SK-N-SH treated with all-trans-retinoic acid at 6 μM for 48 hours (cell line): Measurements from ENCODE around the gene OR52W1.

Experiments
- CSDC2 ChIP-seq: fragments of 250-450 bp; sonication (Bioruptor Pico); IDR thresholded peaks from 2 replicates; pipeline ENCODE4 v1.5.0; 2020; ENCODE audit warnings: mild to moderate bottlenecking, moderate library complexity
- ESRRG ChIP-seq: fragments of 250-450 bp; sonication (Bioruptor Pico); IDR thresholded peaks from 2 replicates; pipeline ENCODE4 v1.6.1; 2021; ENCODE audit warnings: mild to moderate bottlenecking
- GLIS3 ChIP-seq: fragments of 250-450 bp; sonication (Bioruptor Pico); IDR thresholded peaks from 2 replicates; pipeline ENCODE4 v1.5.0; 2020; ENCODE audit warnings: mild to moderate bottlenecking, moderate library complexity
- TOX ChIP-seq: fragments of 250-450 bp; sonication (Bioruptor Pico); IDR thresholded peaks from 2 replicates; pipeline ENCODE4 v1.8.0; 2021; ENCODE audit warnings: mild to moderate bottlenecking, moderate library complexity, borderline replicate concordance
- ZC3H10 ChIP-seq: fragments of 250-450 bp; sonication (Bioruptor Pico); IDR thresholded peaks from 2 replicates; pipeline ENCODE4 v1.5.1; 2021; ENCODE audit warnings: mild to moderate bottlenecking, moderate library complexity
- ZNF565 ChIP-seq: fragments of 450-650 bp; formaldehyde crosslinking; conservative IDR thresholded peaks from 2 replicates; pipeline ENCODE4 v1.5.0; 2020; ENCODE audit warnings: low read depth, mild to moderate bottlenecking, moderate library complexity
- ZNF70 ChIP-seq: fragments of 450-650 bp; formaldehyde crosslinking; IDR thresholded peaks from 2 replicates; pipeline ENCODE4 v1.5.0; 2020; ENCODE audit warnings: mild to moderate bottlenecking, moderate library complexity
- TF ChIP-seq, protein P1 (sequence below): fragments of 250-450 bp; sonication (Bioruptor Pico); IDR thresholded peaks from 2 replicates; pipeline ENCODE4 v1.8.0; 2020; ENCODE audit warnings: mild to moderate bottlenecking, moderate library complexity, borderline replicate concordance
- TF ChIP-seq, protein P2 (sequence below): fragments of 250-450 bp; sonication (Bioruptor Pico); IDR thresholded peaks from 2 replicates; pipeline ENCODE4 v1.8.0; 2021; ENCODE audit warnings: low read depth, mild to moderate bottlenecking, moderate library complexity, borderline replicate concordance
- TF ChIP-seq, protein P3 (sequence below): fragments of 250-450 bp; sonication (Bioruptor Pico); IDR thresholded peaks from 2 replicates; pipeline ENCODE4 v1.5.1; 2020; ENCODE audit warnings: low read depth, mild to moderate bottlenecking, moderate library complexity

DNA sequence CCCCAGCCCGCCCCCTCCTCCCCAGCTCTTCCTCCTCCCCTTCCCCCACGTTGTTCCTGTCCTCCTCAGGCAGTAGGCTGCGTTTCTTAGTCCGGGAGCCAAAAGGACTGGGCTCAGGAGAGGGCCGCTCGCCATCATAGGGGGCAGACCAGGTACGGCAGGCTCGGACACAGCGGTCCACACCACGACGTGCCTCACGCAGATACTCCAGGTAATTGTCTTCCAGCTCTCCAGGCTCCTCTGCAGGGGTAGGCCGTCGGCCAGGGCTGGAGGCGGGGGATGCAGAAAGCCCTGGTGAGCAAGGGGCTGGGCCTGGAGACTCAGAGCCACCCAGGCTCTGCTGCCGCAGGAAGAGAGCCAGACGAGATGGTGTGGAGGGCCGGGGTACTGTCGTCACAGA, 18.7 kb downstream of the OR52W1 start:
- TF ChIP-seq, protein P1, sequence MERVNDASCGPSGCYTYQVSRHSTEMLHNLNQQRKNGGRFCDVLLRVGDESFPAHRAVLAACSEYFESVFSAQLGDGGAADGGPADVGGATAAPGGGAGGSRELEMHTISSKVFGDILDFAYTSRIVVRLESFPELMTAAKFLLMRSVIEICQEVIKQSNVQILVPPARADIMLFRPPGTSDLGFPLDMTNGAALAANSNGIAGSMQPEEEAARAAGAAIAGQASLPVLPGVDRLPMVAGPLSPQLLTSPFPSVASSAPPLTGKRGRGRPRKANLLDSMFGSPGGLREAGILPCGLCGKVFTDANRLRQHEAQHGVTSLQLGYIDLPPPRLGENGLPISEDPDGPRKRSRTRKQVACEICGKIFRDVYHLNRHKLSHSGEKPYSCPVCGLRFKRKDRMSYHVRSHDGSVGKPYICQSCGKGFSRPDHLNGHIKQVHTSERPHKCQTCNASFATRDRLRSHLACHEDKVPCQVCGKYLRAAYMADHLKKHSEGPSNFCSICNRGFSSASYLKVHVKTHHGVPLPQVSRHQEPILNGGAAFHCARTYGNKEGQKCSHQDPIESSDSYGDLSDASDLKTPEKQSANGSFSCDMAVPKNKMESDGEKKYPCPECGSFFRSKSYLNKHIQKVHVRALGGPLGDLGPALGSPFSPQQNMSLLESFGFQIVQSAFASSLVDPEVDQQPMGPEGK (CRISPR knock-in tag), result no peak
- TF ChIP-seq ZNF70 (CRISPR knock-in tag) (no peak), ZC3H10 (CRISPR knock-in tag) (no peak), GLIS3 (no peak), ZNF565 (no peak), CSDC2 (CRISPR knock-in tag) (no peak), TOX (CRISPR knock-in tag) (no peak), ESRRG (CRISPR knock-in tag) (no peak)
- TF ChIP-seq, protein P2, sequence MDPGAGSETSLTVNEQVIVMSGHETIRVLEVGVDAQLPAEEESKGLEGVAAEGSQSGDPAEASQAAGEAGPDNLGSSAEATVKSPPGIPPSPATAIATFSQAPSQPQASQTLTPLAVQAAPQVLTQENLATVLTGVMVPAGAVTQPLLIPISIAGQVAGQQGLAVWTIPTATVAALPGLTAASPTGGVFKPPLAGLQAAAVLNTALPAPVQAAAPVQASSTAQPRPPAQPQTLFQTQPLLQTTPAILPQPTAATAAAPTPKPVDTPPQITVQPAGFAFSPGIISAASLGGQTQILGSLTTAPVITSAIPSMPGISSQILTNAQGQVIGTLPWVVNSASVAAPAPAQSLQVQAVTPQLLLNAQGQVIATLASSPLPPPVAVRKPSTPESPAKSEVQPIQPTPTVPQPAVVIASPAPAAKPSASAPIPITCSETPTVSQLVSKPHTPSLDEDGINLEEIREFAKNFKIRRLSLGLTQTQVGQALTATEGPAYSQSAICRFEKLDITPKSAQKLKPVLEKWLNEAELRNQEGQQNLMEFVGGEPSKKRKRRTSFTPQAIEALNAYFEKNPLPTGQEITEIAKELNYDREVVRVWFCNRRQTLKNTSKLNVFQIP (CRISPR knock-in tag), result no peak
- TF ChIP-seq, protein P3, sequence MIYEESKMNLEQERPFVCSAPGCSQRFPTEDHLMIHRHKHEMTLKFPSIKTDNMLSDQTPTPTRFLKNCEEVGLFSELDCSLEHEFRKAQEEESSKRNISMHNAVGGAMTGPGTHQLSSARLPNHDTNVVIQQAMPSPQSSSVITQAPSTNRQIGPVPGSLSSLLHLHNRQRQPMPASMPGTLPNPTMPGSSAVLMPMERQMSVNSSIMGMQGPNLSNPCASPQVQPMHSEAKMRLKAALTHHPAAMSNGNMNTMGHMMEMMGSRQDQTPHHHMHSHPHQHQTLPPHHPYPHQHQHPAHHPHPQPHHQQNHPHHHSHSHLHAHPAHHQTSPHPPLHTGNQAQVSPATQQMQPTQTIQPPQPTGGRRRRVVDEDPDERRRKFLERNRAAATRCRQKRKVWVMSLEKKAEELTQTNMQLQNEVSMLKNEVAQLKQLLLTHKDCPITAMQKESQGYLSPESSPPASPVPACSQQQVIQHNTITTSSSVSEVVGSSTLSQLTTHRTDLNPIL, result no peak
